Measurements from ENCODE around the gene CD86. TPM values are rescaled to one million over a fixed set of nuclear protein-coding genes. Genes with fewer than 3 reads are reported as not detected.

Gene CD86
- total and polyA plus RNA-seq, 2 of the 8 experiments (the other 6 are each of a cell fraction or from before 2014, with no cell fraction given) = 0.12 to 0.30 TPM

DNA sequence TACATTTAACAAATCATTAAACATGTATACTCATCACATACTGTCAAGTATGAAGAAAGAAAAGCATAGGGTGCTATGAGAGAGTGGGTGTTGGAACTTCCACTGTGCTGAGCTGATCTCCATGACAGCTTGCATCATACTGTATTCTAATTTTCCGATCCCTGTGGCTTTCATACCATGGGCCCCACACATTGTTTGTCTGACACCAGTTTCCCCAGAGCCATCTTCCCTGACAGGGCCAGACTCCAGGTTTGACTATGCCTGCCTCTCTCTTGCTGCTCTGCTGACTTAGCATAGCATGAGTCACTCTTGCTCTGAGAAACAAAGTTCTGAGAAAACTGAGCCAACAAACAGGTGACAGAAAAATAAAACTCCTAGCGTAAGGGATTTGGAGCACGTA lies 91.3 kb downstream of the CD86 start:
- Histone ChIP-seq H3K9me3 (ENCODE audit: insufficient read depth in 2 of 2, low read depth in 1 of 2, low read length in 1 of 2) (peaks cover 8 to 15% of the 10 kb centered on the region in 2 experiments; a peak in 3 of 4 replicates), H3K4me3 (ENCODE audit: extremely low read depth in 1 of 4, insufficient read depth in 2 of 4, low read depth in 3 of 4, low read length in 4 of 4) (no peak overlapping the region), H3K79me1 (ENCODE audit: low read depth, low read length) (no peaks in the 10 kb centered on the region), H2BK12ac (ENCODE audit: low read depth, low read length) (no peak overlapping the region), H3K56ac (replicated peaks; ENCODE audit: insufficient read length, low read depth, low read length) (no peak overlapping the region), H4K20me1 (replicated peaks in 1 of 2; ENCODE audit: control insufficient read depth in 1 of 2, insufficient read depth in 2 of 2, low read length in 2 of 2) (no peaks in the 10 kb centered on the region), H3K4ac (replicated peaks; ENCODE audit: insufficient read length, low read depth, low read length) (no peak overlapping the region), H3K27ac (ENCODE audit: low read depth, low read length) (no peak overlapping the region), H4K5ac (ENCODE audit: insufficient read length, low read depth, low read length) (no peak overlapping the region), H3K4me1 (replicated peaks in 1 of 4; ENCODE audit: control insufficient read depth in 3 of 4, insufficient read depth in 4 of 4, low read length in 3 of 4) (no peaks in the 10 kb centered on the region), H2AFZ (ENCODE audit: low read length) (no peak overlapping the region), H2BK20ac (ENCODE audit: low read length) (no peak overlapping the region), H3K14ac (ENCODE audit: insufficient read length) (no peak overlapping the region), H3K27me3 (replicated peaks in 1 of 4; ENCODE audit: control insufficient read depth in 3 of 4, extremely low read depth in 1 of 4, insufficient read depth in 3 of 4, low read length in 3 of 4) (no peaks in the 10 kb centered on the region; a peak in 1 of 7 replicates), H3K36me3 (ENCODE audit: control insufficient read depth in 2 of 4, insufficient read depth in 4 of 4, low read length in 3 of 4) (no peaks in the 10 kb centered on the region), H2AK5ac (ENCODE audit: low read depth, low read length) (no peak overlapping the region), H3K23me2 (ENCODE audit: low read depth, low read length) (no peaks in the 10 kb centered on the region), H3K4me2 (ENCODE audit: insufficient read depth in 1 of 2, low read depth in 2 of 2, low read length in 2 of 2) (no peak overlapping the region), H4K8ac (ENCODE audit: extremely low read depth, insufficient read depth, low read length) (no peak overlapping the region), H3K18ac (ENCODE audit: extremely low read depth, low read length) (no peak overlapping the region), H2BK5ac (ENCODE audit: low read depth, low read length) (no peak overlapping the region), H3K9ac (replicated peaks in 1 of 4; ENCODE audit: extremely low read depth in 1 of 4, low read depth in 3 of 4, low read length in 3 of 4) (no peak overlapping the region), H3K79me2 (ENCODE audit: control insufficient read depth in 1 of 2, insufficient read depth in 2 of 2, low read length in 2 of 2) (no peaks in the 10 kb centered on the region), H3K23ac (ENCODE audit: insufficient read length) (no peak overlapping the region), H2BK15ac (ENCODE audit: low read length) (no peak overlapping the region), H4K91ac (replicated peaks; ENCODE audit: insufficient read length, low read length) (no peak overlapping the region), H2BK120ac (replicated peaks; ENCODE audit: low read depth, low read length) (no peak overlapping the region)
- no peak for DNase-seq (ENCODE audit: low read depth in 1 of 2, low spot score in 2 of 2)
- 90% methylated on average over 3 of the region's 3 CpGs; no CpG with 5 or more reads in 1 of the 2 experiments for WGBS, 2 experiments (ENCODE audit: extremely low coverage in 1 of 2, insufficient coverage in 1 of 2, insufficient read length in 1 of 2, insufficient replicate concordance in 2 of 2, low coverage in 1 of 2, low lambda C conversion rate in 2 of 2, missing lambda C conversion rate in 1 of 2)
- POLR2A ChIA-PET (ENCODE audit: partially characterized antibody) = no interaction called here
- no peak for FAIRE-seq
- CTCF ChIA-PET (ENCODE audit: partially characterized antibody) = no interaction called here
- TF ChIP-seq SUZ12 (IDR thresholded peaks at IDR 0.05; ENCODE audit: low read length) (no peak), CBX5 (IDR thresholded peaks at IDR 0.05; ENCODE audit: low read depth, low read length) (no peak), MAX (IDR thresholded peaks at IDR 0.05) (no peak), CTCF (IDR thresholded peaks at IDR 0.05; ENCODE audit: control extremely low read depth in 1 of 3, insufficient read depth in 1 of 3, low read depth in 1 of 3, low read length in 3 of 3) (no peak), KDM5A (IDR thresholded peaks at IDR 0.05; ENCODE audit: low read length) (no peak), BACH1 (IDR thresholded peaks at IDR 0.05; ENCODE audit: low read length) (no peak), MAFK (IDR thresholded peaks at IDR 0.05; ENCODE audit: low read depth, low read length) (no peak), RNF2 (IDR thresholded peaks at IDR 0.05; ENCODE audit: borderline replicate concordance, low read depth, low read length, missing control alignments, poor library complexity, severe bottlenecking) (no peak), KDM1A (IDR thresholded peaks at IDR 0.05; ENCODE audit: borderline replicate concordance, low read length) (no peak)
- TF ChIP-seq, protein P1, sequence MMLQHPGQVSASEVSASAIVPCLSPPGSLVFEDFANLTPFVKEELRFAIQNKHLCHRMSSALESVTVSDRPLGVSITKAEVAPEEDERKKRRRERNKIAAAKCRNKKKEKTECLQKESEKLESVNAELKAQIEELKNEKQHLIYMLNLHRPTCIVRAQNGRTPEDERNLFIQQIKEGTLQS (IDR thresholded peaks at IDR 0.05; ENCODE audit: insufficient read depth, low read depth, low read length) = no peak
